Mesothelial cell of epicardium (in vitro differentiated cells): ENCODE measurements around the gene ROS1. TPM values are rescaled to one million over a fixed set of nuclear protein-coding genes. Genes with fewer than 3 reads are reported as not detected.

Experiments
- DNase-seq, 2 experiments: peaks; one replicate each; pipeline ENCODE4 v3.0.0; 2021; ENCODE audit warnings: low spot score in 2 of 2; ENCODE audit not compliant: unreplicated experiment in 2 of 2
- H3K27ac Mint-ChIP-seq: 2 replicates; pipeline ENCODE4 v1.8.0; 2021; ENCODE audit warnings: mixed read lengths
- H3K27me3 Mint-ChIP-seq: 2 replicates; pipeline ENCODE4 v1.8.0; 2021; ENCODE audit warnings: low read depth, mixed read lengths
- H3K36me3 Mint-ChIP-seq: 2 replicates; pipeline ENCODE4 v1.8.0; 2021; ENCODE audit warnings: mixed read lengths
- H3K4me1 Mint-ChIP-seq: 2 replicates; pipeline ENCODE4 v1.8.0; 2021; ENCODE audit warnings: mixed read lengths
- H3K4me3 Mint-ChIP-seq: 2 replicates; pipeline ENCODE4 v1.8.0; 2021; ENCODE audit warnings: mild to moderate bottlenecking, moderate library complexity, mixed read lengths
- H3K9me3 Mint-ChIP-seq: 2 replicates; pipeline ENCODE4 v1.8.0; 2021; ENCODE audit warnings: mixed read lengths
- CTCF ChIP-seq: fragments of 200-600 bp; sonication (generic); IDR thresholded peaks from one replicate; pipeline ENCODE4 v1.5.0; 2021; ENCODE audit warnings: antibody characterized with exemption; ENCODE audit not compliant: unreplicated experiment
- total RNA-seq: library from RNA; stranded (reverse); gene quantifications from 3 replicates; pipeline ENCODE4 v1.2.1, GENCODE V29; 2021

The ROS1 gene
- total RNA-seq, 1 donor from 2014 or later, result not detected

GRCh38 chr6:117290173-117290846 is 135.4 kb downstream of the ROS1 start:
- Mint-ChIP-seq H3K9me3 (peaks cover 7% of the 10 kb centered on the region), H3K4me3 (no peak overlapping the region), H3K36me3 (no peaks in the 10 kb centered on the region), H3K27ac (no peak overlapping the region), H3K27me3 (peaks cover 46% of the 10 kb centered on the region), H3K4me1 (no peaks in the 10 kb centered on the region)
- TF ChIP-seq CTCF, result no peak
- DNase-seq, result no peak

DNA sequence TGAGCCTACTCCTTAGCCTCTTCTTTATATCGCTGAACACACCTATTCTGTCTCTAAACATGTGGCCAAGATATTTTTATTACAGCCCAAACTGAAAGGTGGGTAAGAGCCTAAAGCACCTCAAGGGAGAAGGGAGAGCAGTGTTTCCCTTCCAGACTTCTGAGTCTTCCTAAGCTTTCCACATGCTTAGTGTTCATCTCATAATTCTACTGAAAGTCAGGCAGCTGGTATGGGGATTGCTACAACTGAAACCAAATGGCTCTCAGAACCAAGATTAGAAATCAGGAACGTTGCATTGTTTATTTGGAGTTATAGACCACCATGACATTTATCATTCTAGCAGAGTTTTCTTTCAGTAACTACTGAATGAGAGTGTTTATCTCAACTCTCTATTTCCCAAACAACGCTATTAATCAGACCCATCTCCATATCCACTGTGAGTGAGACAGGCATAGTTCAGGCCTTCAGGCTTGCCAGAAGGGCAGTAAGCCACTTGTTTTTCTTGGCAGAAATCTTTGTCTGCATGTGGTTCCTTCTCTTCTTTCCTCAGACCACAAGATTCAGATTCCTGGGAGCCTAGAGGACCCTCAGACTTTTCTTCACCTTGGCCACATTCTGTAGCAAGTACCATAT is 137.5 kb downstream of the ROS1 start:
- no peak overlapping the region for H3K4me3 Mint-ChIP-seq
- H3K27me3 Mint-ChIP-seq, result peaks cover 33% of the 10 kb centered on the region
- no peak overlapping the region for H3K27ac Mint-ChIP-seq
- no peak for TF ChIP-seq CTCF
- H3K9me3 Mint-ChIP-seq, result peaks cover 3% of the 10 kb centered on the region
- H3K4me1 Mint-ChIP-seq, result no peaks in the 10 kb centered on the region
- no peak for DNase-seq
- H3K36me3 Mint-ChIP-seq, result no peaks in the 10 kb centered on the region

DNA sequence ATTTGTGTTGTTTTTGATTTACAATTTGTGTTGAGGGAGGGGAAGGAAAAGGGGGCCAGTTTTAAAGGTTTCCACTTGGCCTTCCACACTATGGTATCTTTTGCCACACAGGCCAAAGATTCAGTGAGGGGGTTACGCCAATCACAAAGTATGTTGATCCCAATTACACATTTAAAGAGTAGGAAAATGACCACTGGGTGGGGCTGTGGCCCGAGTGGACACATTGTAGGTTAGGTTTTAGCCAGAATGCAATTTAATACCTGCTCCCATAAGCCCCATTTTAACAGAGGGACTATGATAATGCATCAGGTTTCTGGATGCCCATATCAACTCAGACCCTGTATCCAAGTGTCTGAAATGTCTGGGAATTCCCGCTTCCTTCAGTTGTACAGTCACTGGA is 144.8 kb downstream of the ROS1 start:
- DNase-seq, result no peak
- Mint-ChIP-seq H3K27ac (no peak overlapping the region), H3K9me3 (no peaks in the 10 kb centered on the region), H3K36me3 (no peaks in the 10 kb centered on the region), H3K27me3 (peaks cover 46% of the 10 kb centered on the region), H3K4me3 (no peak overlapping the region), H3K4me1 (no peaks in the 10 kb centered on the region)
- TF ChIP-seq CTCF, result no peak

DNA sequence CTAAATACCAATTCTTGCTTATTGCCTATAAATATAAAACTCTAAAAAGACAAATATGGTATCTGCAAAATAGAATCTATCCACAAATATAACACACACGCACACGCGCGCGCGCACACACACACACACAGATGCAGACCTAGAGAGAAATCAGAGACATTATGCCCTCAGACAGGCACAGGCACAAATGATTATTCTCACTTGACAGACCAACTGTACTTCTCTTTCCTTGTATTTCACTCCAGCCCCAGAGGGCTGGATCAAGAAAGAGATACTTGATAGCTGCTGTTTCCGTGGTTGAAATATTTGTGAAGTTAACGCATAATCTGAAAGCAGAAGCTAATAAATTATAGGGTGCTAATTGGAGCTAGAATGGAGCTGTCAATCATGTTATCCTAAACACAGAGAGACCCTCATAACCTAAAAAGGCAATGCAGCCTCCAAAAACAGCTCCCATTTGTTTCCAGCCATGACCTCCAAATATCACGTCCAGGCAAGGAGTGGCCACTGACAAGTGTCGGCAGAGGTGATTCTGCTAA is 148.9 kb downstream of the ROS1 start:
- no peak overlapping the region for H3K4me3 Mint-ChIP-seq
- H3K36me3 Mint-ChIP-seq, result no peaks in the 10 kb centered on the region
- no peak for TF ChIP-seq CTCF
- H3K9me3 Mint-ChIP-seq, result no peaks in the 10 kb centered on the region
- no peak for DNase-seq
- H3K27ac Mint-ChIP-seq, result no peak overlapping the region
- peaks cover 78% of the 10 kb centered on the region for H3K27me3 Mint-ChIP-seq
- no peaks in the 10 kb centered on the region for H3K4me1 Mint-ChIP-seq

GRCh38 chr6:117275711-117276110 is 150.0 kb downstream of the ROS1 start:
- Mint-ChIP-seq H3K27ac (no peak overlapping the region), H3K4me1 (no peaks in the 10 kb centered on the region), H3K9me3 (no peaks in the 10 kb centered on the region), H3K36me3 (no peaks in the 10 kb centered on the region), H3K4me3 (no peak overlapping the region), H3K27me3 (peaks cover 79% of the 10 kb centered on the region)
- DNase-seq, result no peak
- no peak for TF ChIP-seq CTCF
